ENCODE data around the gene TTYH2.

- TF ChIP-seq CTCF (IDR thresholded peaks at IDR 0.05) (no peak), POLR2A (IDR thresholded peaks at IDR 0.05) (no peak)
Measured at GRCh38 chr17:74245145-74245831, 31.9 kb downstream of the TTYH2 start.

Data from sigmoid colon (tissue), 3 donors.